Pancreas (tissue), 10 donors: ENCODE data around the gene CDT1. TPM values are rescaled to one million over a fixed set of nuclear protein-coding genes. Genes with fewer than 3 reads are reported as not detected.

Source experiments
- ATAC-seq, 4 donors: fragments of 200-7000 bp; cut with Tn5 transposase; one replicate each; pipeline versions ENCODE4 v1.8.0 to v1.9.1; 2020; ENCODE audit warnings: mild to moderate bottlenecking in 4 of 4, moderate library complexity in 4 of 4
- DNase-seq, 6 donors: peaks; one replicate each; pipeline ENCODE4 v3.0.0-alpha.2; 2020
- FAIRE-seq: peaks from 2 replicates; lab custom pipeline; 2012; peaks lifted over from hg19 to GRCh38; lab: Jason Lieb, UNC
- H3K27ac ChIP-seq, 4 donors: fragments of 200-600 bp; sonication (generic); 1 replicate in 3 of 4; 2 replicates in 1 of 4; pipeline versions ENCODE4 v1.5.0 to v1.8.0; 2020
- H3K27me3 ChIP-seq, 4 donors: fragments of 200-600 bp; one replicate each; pipeline ENCODE4 v1.8.0; 2021
- H3K36me3 ChIP-seq, 3 donors: fragments of 200-600 bp; sonication (generic) in 1 of 3; one replicate each; pipeline versions ENCODE4 v1.5.0 to v1.8.0; 2020 to 2021
- H3K4me1 ChIP-seq, 3 donors: fragments of 200-600 bp; one replicate each; pipeline ENCODE4 v1.8.0; 2021
- H3K4me3 ChIP-seq, 4 donors: fragments of 200-600 bp; sonication (generic) in 2 of 4; one replicate each; pipeline versions ENCODE4 v1.5.0 to v1.8.0; 2020 to 2021
- H3K9me3 ChIP-seq, 4 donors: fragments of 200-600 bp; one replicate each; pipeline ENCODE4 v1.8.0; 2021
- WGBS, 2 donors: extraction: QIAGEN DNeasy Blood & Tissue Kit; methylation state at CpG; one replicate each; pipeline ENCODE4 v1.1.7; 2013; 5-methylcytosine and 5-hydroxymethylcytosine counted together
- intact Hi-C, 3 donors: fragments of 100-400 bp; cut with DNase I; formaldehyde crosslinking; loops; one replicate each; pipeline versions ENCODE4 v1.11.1 to v1.14.2; 2022
- polyA plus RNA-seq, 2 donors: library from polyadenylated mRNA; stranded (reverse); fragments of 200-250 nt; gene quantifications; one replicate each; pipeline ENCODE4 v1.2.3, GENCODE V29; 2013
- total RNA-seq, 6 donors: library from RNA; stranded (reverse); fragmentation: NEBNext Ultra II Directional in 4 of 6; extraction: Animal tissue kit (Norgen Biotek cat#: 25700) in 4 of 6; gene quantifications; one replicate each; pipeline versions ENCODE4 v1.2.1 to v1.2.4, GENCODE V29; 2021 to 2023
- TF ChIP-seq, protein P1 (sequence below), 4 donors: fragments of 200-600 bp; sonication (generic) in 3 of 4; IDR thresholded peaks; one replicate each; pipeline versions ENCODE4 v1.5.0 to v1.8.0; 2021; ENCODE audit warnings: antibody characterized with exemption in 4 of 4
- donor health status: healthy with polysubstance abuse.
- donor health status: DM: no; HTN: no; CAD: no; lungs with moderate emphysema.
- donor health status: DM: no; HTN: no; CAD: no.
- donor health status: control.
- donor health status: control.
- donor health status: Bipolar disorder and iron deficiency.
- donor health status: DM: yes; HTN: yes; CAD: no.
- donor health status: DM: no; HTN: no; CAD: no.
- donor health status: DM: no; HTN: no; CAD: no.
- donor health status: DM: yes; HTN: yes; CAD: no.

Gene CDT1
- total and polyA plus RNA-seq, 8 donors = 0.12 to 1.8 (median 0.78) TPM

DNA sequence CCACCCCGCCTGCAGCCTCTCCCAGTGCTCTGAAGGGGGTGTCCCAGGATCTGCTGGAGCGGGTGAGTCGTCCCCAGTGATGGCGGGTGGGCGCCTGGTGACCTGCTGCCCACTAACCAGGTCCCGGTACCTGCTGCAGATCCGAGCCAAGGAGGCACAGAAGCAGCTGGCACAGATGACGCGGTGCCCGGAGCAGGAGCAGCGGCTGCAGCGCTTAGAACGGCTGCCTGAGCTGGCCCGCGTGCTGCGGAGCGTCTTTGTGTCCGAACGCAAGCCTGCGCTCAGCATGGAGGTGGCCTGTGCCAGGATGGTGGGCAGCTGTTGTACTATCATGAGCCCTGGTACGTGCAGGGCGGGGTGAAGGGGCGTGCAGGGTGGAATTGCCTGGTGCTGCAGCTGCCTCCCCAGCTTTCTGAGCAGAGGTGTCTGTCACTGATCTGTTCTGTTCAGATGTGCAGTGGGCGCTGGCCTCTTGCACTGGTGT, 3.6 kb downstream of the CDT1 start:
- WGBS, 2 donors = 80 to 90% methylated on average over 24 of the region's 24 CpGs
- peaks cover 0 to 17% (median 16%) of the 10 kb centered on the region in 3 donors for H3K4me1 ChIP-seq
- TF ChIP-seq, protein P1, sequence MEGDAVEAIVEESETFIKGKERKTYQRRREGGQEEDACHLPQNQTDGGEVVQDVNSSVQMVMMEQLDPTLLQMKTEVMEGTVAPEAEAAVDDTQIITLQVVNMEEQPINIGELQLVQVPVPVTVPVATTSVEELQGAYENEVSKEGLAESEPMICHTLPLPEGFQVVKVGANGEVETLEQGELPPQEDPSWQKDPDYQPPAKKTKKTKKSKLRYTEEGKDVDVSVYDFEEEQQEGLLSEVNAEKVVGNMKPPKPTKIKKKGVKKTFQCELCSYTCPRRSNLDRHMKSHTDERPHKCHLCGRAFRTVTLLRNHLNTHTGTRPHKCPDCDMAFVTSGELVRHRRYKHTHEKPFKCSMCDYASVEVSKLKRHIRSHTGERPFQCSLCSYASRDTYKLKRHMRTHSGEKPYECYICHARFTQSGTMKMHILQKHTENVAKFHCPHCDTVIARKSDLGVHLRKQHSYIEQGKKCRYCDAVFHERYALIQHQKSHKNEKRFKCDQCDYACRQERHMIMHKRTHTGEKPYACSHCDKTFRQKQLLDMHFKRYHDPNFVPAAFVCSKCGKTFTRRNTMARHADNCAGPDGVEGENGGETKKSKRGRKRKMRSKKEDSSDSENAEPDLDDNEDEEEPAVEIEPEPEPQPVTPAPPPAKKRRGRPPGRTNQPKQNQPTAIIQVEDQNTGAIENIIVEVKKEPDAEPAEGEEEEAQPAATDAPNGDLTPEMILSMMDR (IDR thresholded peaks at IDR 0.05) = no peak
- no peak overlapping the region for H3K4me3 ChIP-seq
- H3K36me3 ChIP-seq = no peaks in the 10 kb centered on the region
- no peak for ATAC-seq
- no peaks in the 10 kb centered on the region for H3K9me3 ChIP-seq
- DNase-seq = peak in 2 of 6 donors; percentile 35 to 75
- intact Hi-C loops = no loop called here
- H3K27ac ChIP-seq = no peak overlapping the region
- no peaks in the 10 kb centered on the region for H3K27me3 ChIP-seq
- FAIRE-seq = no peak

DNA sequence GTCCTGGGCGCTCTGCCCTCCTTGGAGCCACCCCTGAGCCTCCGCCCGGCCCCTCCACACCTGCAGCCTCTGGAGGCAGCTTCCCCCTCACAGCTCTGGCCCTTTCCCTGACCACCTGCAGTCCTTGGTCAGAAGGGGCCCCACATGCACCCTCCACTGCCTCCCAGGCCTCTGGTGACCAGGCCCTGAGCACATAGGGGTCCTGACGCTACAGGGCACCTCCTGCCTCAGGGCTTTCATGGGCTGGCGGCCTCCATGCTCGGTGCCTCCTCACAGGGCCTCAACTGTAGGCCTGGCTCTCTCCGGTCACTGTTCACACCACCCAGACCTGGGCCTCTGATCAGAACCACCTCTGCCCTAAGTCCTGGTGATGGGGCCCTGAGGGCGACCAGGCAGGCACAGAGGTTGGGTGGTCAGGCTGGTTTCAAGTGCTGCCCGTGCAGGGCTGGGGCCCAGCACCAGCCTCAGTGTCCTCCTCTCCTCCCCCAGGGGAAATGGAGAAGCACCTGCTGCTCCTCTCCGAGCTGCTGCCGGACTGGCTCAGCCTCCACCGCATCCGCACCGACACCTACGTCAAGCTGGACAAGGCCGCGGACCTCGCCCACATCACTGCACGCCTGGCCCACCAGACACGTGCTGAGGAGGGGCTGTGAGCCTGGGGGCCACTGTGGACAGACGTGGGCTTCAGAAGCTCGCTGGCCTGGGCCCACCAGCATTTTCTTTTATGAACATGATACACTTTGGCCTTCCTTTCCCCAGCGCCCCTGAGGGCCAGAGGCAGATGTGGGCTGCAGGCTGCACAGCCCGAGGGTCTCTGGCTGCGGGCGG, 4.3 kb downstream of the CDT1 start:
- Histone ChIP-seq H3K4me3 (no peak overlapping the region), H3K4me1 (peaks cover 0 to 18% (median 16%) of the 10 kb centered on the region in 3 donors), H3K27ac (no peak overlapping the region), H3K36me3 (no peaks in the 10 kb centered on the region), H3K9me3 (no peaks in the 10 kb centered on the region), H3K27me3 (no peaks in the 10 kb centered on the region)
- DNase-seq = peak in 1 of 6 donors; percentile 71
- ATAC-seq = no peak
- WGBS, 2 donors = 88 to 92% methylated on average over 23 to 26 of the region's 26 CpGs
- TF ChIP-seq, protein P1 (IDR thresholded peaks at IDR 0.05) = no peak
- intact Hi-C loops = no loop called here
- no peak for FAIRE-seq

DNA sequence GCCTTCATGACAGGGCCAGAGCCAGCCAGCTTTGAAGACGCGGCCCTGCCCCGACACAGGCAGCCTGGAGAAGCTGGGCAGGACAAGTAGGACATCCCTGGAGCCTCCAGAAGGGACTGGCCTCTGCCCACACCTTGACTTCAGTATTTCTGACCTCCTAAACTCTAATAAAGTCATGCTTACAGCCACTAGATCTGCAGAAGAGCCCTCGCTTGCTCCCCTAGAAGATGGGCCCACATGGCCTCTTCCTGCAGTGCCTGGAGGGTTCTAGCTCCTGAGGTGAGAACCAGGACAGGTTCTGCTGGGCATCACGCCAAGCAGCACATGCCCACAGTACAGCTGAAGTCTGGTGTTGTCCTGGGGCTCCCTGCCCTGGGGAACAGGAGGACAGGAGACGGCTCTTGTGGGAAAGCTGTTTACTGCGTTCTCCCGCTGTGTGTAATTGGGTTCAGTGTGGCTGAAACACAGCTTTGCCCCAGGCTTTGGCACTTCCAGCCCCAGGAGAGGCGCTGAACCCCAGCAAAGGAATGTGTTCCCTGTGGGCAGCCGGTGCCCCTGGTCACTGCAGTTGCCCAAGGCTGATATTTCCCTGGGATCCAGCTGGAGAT, 5.6 kb downstream of the CDT1 start:
- H3K4me1 ChIP-seq = peaks cover 0 to 18% (median 12%) of the 10 kb centered on the region in 3 donors
- H3K9me3 ChIP-seq = no peaks in the 10 kb centered on the region
- DNase-seq (peak in 4 of 6 donors; percentile 45 to 77 (median 60)), FAIRE-seq (no peak), ATAC-seq (no peak)
- no peak overlapping the region for H3K27ac ChIP-seq
- H3K27me3 ChIP-seq = no peaks in the 10 kb centered on the region
- TF ChIP-seq, protein P1 (IDR thresholded peaks at IDR 0.05) = no peak
- 83 to 86% methylated on average over 10 of the region's 10 CpGs for WGBS, 2 donors
- H3K4me3 ChIP-seq = no peak overlapping the region
- intact Hi-C loops = no loop called here
- no peaks in the 10 kb centered on the region for H3K36me3 ChIP-seq

DNA sequence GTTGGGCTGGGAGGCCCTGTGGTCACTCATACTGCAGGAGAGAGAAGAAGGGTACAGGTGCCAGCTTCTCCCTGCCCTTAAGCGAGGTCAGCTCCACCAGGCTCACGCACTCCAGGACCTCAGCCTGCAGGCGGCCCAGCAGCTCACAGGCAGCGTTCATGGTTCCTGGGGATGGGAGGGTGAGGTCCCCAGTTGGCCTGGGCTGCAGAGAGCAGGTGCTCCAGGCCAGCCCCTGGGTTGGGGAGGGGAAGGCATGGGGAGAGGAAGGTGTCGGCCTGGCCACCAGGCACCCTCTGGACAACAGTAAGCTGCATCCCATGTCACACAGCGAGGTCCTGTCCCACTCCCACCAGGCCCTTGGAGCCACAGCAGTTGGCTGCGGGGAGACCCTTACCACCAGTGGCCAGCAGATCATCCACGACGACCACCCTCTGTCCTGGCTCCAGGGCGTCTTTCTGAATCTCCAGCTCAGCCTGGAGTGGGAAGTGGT, 6.1 kb downstream of the CDT1 start:
- FAIRE-seq (no peak), DNase-seq (peak in 2 of 6 donors; percentile 30 to 75), ATAC-seq (no peak)
- Histone ChIP-seq H3K36me3 (no peaks in the 10 kb centered on the region), H3K27ac (no peak overlapping the region), H3K4me3 (no peak overlapping the region), H3K9me3 (no peaks in the 10 kb centered on the region), H3K4me1 (peaks cover 0 to 13% (median 11%) of the 10 kb centered on the region in 3 donors), H3K27me3 (no peaks in the 10 kb centered on the region)
- intact Hi-C loops = loop anchor here in 1 of 3 donors (10.0 kb wide), 1 partner anchor 365 kb away; the partner anchor contains the start of gene CDH15
- TF ChIP-seq, protein P1 (IDR thresholded peaks at IDR 0.05) = no peak
- 84 to 89% methylated on average over 10 of the region's 10 CpGs for WGBS, 2 donors
